SJSA1 (cell line): ENCODE results near the gene CALM1. TPM values are rescaled to one million over a fixed set of nuclear protein-coding genes. Genes with fewer than 3 reads are reported as not detected.

ENCODE experiments used
- DNase-seq, 2 experiments: peaks; one replicate each; pipeline ENCODE4 v3.0.0-alpha.2; 2015 to 2020; ENCODE audit warnings: low spot score in 2 of 2, low read depth in 1 of 2
- H3K27ac ChIP-seq: fragments of 250-450 bp; sonication (Bioruptor Pico); 2 replicates; pipeline ENCODE4 v1.5.1; 2020; ENCODE audit warnings: mild to moderate bottlenecking, moderate library complexity
- H3K27me3 ChIP-seq: fragments of 250-450 bp; sonication (Bioruptor Pico); replicated peaks from 2 replicates; pipeline ENCODE4 v1.5.1; 2020; ENCODE audit warnings: mild to moderate bottlenecking, moderate library complexity
- H3K36me3 ChIP-seq: fragments of 250-450 bp; sonication (Bioruptor Pico); 2 replicates; pipeline ENCODE4 v1.5.1; 2020; ENCODE audit warnings: mild to moderate bottlenecking
- H3K4me1 ChIP-seq: fragments of 250-450 bp; sonication (Bioruptor Pico); replicated peaks from 2 replicates; pipeline ENCODE4 v1.6.1; 2021; ENCODE audit warnings: mild to moderate bottlenecking
- H3K4me3 ChIP-seq: fragments of 250-450 bp; sonication (Bioruptor Pico); 2 replicates; pipeline ENCODE4 v1.5.1; 2020; ENCODE audit warnings: mild to moderate bottlenecking
- H3K9me3 ChIP-seq: fragments of 250-450 bp; sonication (Bioruptor Pico); replicated peaks from 2 replicates; pipeline ENCODE4 v1.5.1; 2020; ENCODE audit warnings: mild to moderate bottlenecking
- total RNA-seq: library from RNA; depleted of rRNA; stranded (reverse); fragments of >200 nt; shearing (Covaris generic); gene quantifications from 2 replicates; pipeline ENCODE4 v1.2.3, GENCODE V29; 2014

CALM1 gene
- total RNA-seq, 1 experiment from 2014 or later: 392 TPM

DNA sequence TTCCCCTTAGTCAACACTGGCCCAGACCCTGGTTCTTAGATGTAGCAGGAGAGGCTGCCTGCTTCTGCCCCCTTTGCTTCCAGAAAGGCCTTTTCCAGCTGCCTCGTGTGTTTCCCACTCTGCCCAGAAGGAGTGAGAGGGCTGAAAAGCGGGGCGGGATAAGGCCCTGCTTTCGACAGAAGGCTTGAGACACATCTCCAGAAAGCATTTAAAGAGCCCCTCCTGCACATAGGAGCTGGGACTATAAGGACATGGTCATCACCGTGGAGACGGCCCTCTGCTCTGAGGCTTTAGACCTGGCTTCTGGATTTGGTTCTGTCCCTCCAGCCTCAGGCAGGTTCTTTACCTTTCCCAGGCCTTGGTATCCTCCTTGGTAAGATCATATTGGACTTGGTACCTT, 11.9 kb downstream of the CALM1 start:
- Histone ChIP-seq H3K4me1 (peaks cover 16% of the 10 kb centered on the region), H3K27ac (peak overlapping the region; percentile 55), H3K36me3 (peaks cover 42% of the 10 kb centered on the region), H3K27me3 (no peaks in the 10 kb centered on the region), H3K4me3 (no peak overlapping the region), H3K9me3 (no peaks in the 10 kb centered on the region)
- no peak for DNase-seq

DNA sequence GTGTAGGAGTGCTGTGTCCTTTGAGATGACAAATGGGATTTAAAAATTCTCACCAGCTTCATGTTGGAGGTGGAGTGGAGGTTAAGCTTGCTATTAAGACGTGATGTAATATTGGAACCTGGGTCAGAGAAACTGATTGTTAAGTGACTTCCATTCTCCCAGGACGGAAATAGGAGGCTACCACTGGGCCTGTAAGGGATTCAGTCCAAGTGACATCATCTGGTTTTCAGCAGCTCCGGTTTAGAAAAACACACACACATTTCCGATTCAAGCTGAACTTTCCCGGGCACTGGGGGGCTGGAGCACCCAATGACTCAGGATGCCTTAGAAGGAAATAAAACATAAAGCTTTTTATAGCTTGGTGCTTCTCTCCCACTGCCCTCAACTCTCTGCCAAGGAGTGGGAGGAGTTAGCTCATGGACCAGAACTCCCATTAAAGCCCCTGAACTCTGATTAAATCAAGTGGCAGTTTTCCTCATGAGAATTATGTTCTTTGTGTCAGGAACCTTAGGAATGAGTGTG, 12.4 kb downstream of the CALM1 start:
- peaks cover 37% of the 10 kb centered on the region for H3K36me3 ChIP-seq

DNA sequence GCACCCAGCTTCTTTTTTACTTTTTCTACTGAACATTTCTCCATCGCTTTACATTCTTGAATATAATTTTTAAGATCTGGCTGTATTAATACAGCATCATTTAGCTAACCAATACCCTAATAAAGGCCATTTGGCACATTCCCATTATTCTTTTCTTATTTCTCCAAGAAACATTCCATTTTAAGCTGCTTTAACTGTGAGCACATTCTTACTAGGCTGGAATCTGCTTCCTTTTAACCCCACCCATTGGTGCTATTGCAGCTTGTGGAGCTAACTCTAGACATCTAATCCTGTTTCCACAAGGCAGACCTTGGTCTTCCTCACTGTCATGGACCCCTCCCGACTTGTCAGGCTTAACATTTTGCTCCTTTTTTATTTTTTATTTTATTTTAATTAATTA, 15.2 kb downstream of the CALM1 start:
- Histone ChIP-seq H3K4me3 (no peak overlapping the region), H3K9me3 (no peaks in the 10 kb centered on the region), H3K27ac (no peak overlapping the region), H3K4me1 (peaks cover 16% of the 10 kb centered on the region), H3K27me3 (no peaks in the 10 kb centered on the region), H3K36me3 (peaks cover 10% of the 10 kb centered on the region)
- no peak for DNase-seq

More for the DNA sequence above, 12.4 kb downstream of the CALM1 start:
- Histone ChIP-seq H3K27ac (peak overlapping the region; percentile 55), H3K9me3 (no peaks in the 10 kb centered on the region), H3K27me3 (no peaks in the 10 kb centered on the region), H3K4me1 (peaks cover 16% of the 10 kb centered on the region), H3K4me3 (no peak overlapping the region)
- peak; percentile 76 to 85 for DNase-seq

DNA sequence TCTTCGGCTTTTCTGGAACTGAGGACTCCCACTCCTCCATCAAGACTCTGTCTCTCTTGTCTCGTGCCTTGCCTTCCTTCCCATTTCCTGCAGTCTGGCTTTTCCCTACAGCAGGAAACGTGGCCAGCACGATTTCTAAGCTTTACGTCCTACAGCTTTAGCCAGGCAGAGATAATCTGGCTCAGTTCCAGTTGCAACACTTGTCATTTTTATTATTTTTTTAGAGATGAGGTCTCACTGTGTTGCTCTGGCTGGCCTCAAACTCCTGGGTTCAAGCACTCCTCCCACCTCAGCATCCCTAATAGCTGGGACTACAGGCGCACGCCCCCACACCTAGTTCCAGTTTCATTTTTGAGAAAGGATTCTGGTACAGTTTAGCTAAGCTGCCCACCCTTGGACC, 19.9 kb downstream of the CALM1 start:
- no peak for DNase-seq
- H3K9me3 ChIP-seq: no peaks in the 10 kb centered on the region
- no peaks in the 10 kb centered on the region for H3K27me3 ChIP-seq
- no peak overlapping the region for H3K27ac ChIP-seq
- H3K36me3 ChIP-seq: no peaks in the 10 kb centered on the region
- no peak overlapping the region for H3K4me3 ChIP-seq
- peaks cover 6% of the 10 kb centered on the region for H3K4me1 ChIP-seq

DNA sequence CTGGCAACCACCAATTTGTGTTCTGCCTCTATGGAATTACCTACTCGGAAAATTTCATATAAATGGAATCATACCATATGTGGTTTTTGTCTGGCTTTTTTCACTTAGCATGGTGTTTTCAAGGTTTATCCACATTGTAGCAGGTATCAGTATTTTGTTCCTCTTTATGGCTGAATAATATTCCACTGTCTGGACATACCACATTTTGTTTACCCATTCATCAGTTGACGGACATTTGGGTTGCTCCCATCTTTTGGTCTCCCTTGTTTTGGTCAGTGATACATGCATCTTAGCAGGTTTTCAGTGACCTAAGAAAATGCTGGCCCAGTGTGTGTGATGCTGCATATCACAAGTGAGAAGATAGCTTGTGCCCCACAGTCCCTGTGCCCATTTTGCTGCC, 21.2 kb downstream of the CALM1 start:
- no peaks in the 10 kb centered on the region for H3K27me3 ChIP-seq
- H3K27ac ChIP-seq: no peak overlapping the region
- DNase-seq: no peak
- H3K4me3 ChIP-seq: no peak overlapping the region
- no peaks in the 10 kb centered on the region for H3K9me3 ChIP-seq
- no peaks in the 10 kb centered on the region for H3K36me3 ChIP-seq
- peaks cover 6% of the 10 kb centered on the region for H3K4me1 ChIP-seq

DNA sequence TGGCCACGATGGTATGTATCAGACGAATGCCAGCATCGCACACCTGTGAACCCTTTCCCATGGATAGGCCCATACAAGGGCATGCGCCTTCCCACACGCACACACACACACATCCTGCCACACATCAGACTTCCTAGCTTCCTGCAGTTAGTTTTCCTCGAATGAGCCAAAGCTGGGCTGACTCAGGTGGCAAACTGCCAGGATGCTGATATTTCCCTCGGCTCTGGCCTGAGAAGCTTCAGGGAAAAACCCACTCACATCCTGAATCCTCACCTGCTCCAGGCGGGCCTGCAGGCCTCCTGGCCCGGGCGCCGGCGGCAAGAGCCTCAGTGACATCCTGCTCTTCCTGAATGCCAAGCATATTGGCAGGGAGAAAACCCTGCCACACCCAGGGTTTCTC, 22.4 kb downstream of the CALM1 start:
- Histone ChIP-seq H3K4me1 (peaks cover 6% of the 10 kb centered on the region), H3K27me3 (no peaks in the 10 kb centered on the region), H3K36me3 (no peaks in the 10 kb centered on the region), H3K4me3 (no peak overlapping the region), H3K9me3 (no peaks in the 10 kb centered on the region), H3K27ac (no peak overlapping the region)
- DNase-seq: peak; percentile 39 to 73

DNA sequence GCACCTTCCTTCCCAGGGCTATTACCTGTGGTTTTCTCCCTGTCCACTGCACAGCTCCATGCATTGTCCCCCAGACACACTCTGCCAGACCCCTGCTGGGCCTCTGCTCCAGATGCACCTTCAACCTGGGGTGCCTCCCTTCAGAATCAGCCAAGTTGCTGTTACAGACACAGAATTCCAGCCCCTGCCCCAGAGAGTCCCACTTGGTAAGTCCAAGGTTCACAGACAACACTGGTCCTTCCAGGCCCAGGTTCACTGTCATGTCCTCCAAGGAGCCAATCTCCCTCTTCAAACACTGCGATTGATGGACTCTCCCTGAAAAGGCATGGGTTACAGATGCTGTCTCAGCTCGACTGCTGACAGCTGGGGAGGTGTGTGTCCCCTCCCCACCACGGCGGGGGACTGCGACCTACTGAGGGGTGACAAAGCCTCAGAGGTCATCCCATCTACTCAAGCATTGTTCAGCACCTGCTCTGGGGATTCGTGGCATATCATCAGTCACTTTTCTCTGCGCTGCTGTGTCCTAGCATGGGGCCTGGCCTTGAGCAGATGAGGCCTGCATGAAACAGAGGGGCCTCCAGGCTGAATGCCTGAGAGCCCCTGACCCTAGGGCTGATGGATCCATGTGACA, 24.3 kb downstream of the CALM1 start:
- no peak for DNase-seq
- no peaks in the 10 kb centered on the region for H3K9me3 ChIP-seq
- no peak overlapping the region for H3K27ac ChIP-seq
- no peaks in the 10 kb centered on the region for H3K27me3 ChIP-seq
- H3K4me1 ChIP-seq: peaks cover 6% of the 10 kb centered on the region
- no peak overlapping the region for H3K4me3 ChIP-seq
- H3K36me3 ChIP-seq: no peaks in the 10 kb centered on the region

DNA sequence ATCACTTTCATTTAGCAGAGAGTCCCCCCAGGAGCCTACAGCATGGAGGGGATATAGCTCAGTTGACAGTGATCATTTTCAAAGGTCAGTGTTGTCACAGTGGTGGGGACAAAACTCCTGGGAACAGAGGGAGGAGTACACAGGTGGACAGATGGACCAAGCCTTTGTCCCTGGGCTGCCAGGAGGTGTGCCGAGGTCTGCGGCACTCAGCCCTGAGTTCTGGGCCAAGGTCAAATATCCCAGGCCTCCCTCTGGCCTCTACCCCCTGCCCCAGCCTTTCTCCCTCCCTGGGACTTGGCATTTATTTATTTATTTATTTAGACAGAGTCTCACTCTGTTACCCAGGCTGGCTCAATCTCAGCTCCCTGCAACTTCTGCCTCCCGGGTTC, 24.8 kb downstream of the CALM1 start:
- H3K4me3 ChIP-seq: no peak overlapping the region
- peaks cover 6% of the 10 kb centered on the region for H3K4me1 ChIP-seq
- no peak overlapping the region for H3K27ac ChIP-seq
- H3K9me3 ChIP-seq: no peaks in the 10 kb centered on the region
- H3K36me3 ChIP-seq: no peaks in the 10 kb centered on the region
- DNase-seq: no peak
- no peaks in the 10 kb centered on the region for H3K27me3 ChIP-seq

DNA sequence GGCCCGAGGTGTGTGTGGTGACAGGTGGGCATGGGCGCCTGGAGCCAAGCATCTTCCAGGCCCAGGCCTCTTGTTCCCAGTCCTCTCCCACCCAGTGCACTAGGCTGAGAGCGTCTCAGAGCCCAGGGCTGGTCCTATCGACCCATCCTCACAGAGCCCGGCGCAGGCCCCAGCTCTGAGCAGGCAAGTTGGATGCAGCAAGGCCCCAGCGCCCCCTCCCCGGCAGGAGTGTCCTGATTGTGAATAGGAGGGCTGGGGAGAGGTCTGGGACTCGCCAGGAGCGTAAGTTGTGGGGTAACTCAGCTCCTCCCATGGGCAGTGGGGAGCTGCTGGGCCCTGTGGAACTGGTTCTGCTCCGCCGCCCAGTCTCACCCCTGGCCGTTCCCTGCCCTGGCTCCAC, 26.3 kb downstream of the CALM1 start:
- H3K27ac ChIP-seq: no peak overlapping the region
- no peak overlapping the region for H3K4me3 ChIP-seq
- no peaks in the 10 kb centered on the region for H3K27me3 ChIP-seq
- no peak for DNase-seq
- no peaks in the 10 kb centered on the region for H3K9me3 ChIP-seq
- peaks cover 6% of the 10 kb centered on the region for H3K4me1 ChIP-seq
- H3K36me3 ChIP-seq: no peaks in the 10 kb centered on the region

DNA sequence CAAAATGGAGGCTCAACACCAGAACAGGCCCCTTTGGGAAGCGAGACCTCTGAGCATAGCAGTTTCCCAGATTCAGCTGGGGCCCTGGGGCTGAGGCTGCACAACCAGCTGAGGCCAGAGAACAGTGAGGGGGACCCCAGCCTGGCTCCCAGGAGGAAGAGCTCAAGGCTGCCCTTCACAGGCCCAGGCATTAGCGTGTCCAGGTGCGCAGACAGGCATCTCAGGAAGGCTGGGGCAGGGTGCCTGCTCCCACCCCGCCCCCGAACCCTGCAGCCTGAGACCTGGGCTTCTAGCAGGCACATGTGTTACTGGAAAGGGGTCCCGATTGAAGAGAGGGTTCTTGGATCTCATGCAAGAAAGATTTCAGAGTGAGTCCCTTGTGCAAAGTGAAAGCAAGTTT, 27.2 kb downstream of the CALM1 start:
- Histone ChIP-seq H3K27ac (no peak overlapping the region), H3K9me3 (no peaks in the 10 kb centered on the region), H3K4me1 (peaks cover 4% of the 10 kb centered on the region), H3K4me3 (no peak overlapping the region), H3K27me3 (no peaks in the 10 kb centered on the region), H3K36me3 (no peaks in the 10 kb centered on the region)
- no peak for DNase-seq

DNA sequence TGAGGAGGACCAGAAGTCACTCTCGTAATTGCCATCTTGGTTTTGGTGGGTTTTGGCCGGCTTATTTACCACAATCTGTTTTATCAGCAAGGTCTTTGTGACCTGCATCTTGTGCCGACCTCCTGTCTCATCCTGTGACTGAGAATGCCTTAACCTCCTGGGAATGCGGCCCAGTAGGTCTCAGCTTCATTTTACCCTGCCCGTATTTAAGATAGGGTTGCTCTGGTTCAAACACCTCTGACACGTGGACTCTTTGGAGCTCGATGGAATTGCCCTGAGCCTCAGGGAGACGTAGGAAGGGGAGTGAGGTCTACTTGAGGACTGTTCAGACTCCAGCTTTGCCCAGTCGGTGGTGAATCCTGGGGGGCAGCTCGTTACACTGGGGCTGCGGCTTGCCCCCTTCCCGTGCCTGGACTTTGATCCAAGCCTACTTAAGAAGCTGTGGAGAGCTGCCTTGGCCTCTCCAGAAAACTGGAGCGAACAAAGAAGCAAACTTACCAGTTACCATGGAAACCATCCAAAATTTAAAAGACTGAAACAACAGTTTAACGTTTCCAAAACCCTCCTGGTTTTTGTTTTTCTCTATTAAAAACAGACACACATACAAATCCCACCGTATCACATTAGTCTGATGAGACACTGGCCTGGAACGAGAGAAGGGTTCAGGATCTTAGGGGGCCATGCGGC, 28.0 kb downstream of the CALM1 start:
- no peak for DNase-seq
- no peaks in the 10 kb centered on the region for H3K27me3 ChIP-seq
- no peak overlapping the region for H3K4me3 ChIP-seq
- H3K4me1 ChIP-seq: no peaks in the 10 kb centered on the region
- H3K9me3 ChIP-seq: no peaks in the 10 kb centered on the region
- H3K36me3 ChIP-seq: no peaks in the 10 kb centered on the region
- no peak overlapping the region for H3K27ac ChIP-seq

DNA sequence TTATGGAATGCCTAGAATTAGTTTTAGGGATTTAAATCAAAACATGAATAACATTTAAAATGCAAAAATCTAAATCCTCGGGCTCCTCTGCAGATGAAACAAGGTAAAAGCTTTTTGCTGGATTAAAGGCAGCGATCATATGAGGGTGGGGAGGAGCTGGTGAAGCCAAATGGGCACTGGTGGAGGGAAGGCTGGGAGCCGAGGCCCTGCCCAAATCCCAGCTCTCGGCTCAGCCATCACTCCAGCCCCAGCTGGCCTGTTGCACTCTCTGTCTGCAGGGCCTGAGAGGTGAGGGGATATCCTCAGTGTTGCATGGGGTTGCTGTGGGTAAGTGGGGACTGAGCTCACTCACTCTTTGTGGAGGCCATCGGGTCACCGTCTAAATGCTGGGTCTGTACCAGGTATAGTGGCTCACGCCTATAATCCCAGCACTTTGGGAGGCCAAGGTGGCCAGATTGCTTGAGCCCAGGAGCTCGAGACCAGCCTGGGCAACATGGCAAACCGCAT, 28.6 kb downstream of the CALM1 start:
- H3K27ac ChIP-seq: no peak overlapping the region
- H3K36me3 ChIP-seq: no peaks in the 10 kb centered on the region
- no peaks in the 10 kb centered on the region for H3K27me3 ChIP-seq
- no peak for DNase-seq
- H3K4me1 ChIP-seq: no peaks in the 10 kb centered on the region
- no peaks in the 10 kb centered on the region for H3K9me3 ChIP-seq
- no peak overlapping the region for H3K4me3 ChIP-seq

DNA sequence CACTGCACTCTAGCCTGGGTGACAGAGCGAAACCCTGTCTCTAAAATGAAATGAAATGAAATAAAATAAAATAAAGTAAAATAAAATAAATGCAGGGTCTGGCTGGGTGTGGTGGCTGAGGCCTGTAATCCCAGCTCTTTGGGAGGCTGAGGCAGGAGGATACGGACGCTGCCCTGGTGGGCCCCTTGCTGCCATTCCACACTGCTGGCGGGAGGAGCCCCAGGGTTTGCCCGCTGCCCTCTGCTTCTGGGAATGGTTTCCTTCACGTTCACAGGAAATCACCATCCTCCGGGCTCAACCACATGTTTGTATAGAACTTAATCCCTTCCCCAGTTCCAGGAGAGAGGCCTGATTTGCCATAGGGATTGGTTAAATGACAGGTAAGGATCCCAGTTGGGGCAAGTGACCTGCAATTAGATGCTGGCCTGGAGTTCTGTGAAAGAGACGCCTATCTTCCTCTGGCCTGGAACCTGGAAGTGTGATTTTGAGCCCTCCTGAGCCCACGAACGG, 29.3 kb downstream of the CALM1 start:
- H3K27me3 ChIP-seq: no peaks in the 10 kb centered on the region
- no peak overlapping the region for H3K27ac ChIP-seq
- H3K9me3 ChIP-seq: no peaks in the 10 kb centered on the region
- no peaks in the 10 kb centered on the region for H3K36me3 ChIP-seq
- no peaks in the 10 kb centered on the region for H3K4me1 ChIP-seq
- DNase-seq: no peak
- H3K4me3 ChIP-seq: no peak overlapping the region

DNA sequence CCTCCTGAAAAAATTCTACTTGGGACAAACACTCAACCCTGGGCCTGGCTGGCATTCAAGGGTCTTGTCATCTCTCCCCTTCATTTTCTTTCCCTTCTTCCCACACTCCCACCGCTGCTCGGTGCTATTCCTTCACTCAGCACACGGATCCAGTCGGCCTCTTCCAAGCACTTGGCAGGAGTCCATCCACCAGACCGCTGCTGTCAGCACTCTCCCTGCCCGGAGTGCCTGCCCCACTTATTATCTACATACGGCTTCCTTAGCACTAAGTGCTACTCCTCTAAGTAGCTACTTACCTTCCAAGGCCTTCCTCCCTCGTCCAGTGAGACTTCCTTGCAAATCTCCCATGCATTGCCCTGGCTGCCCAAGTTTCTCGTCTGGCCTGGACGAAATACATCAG, 29.8 kb downstream of the CALM1 start:
- Histone ChIP-seq H3K36me3 (no peaks in the 10 kb centered on the region), H3K9me3 (no peaks in the 10 kb centered on the region), H3K4me1 (no peaks in the 10 kb centered on the region), H3K27me3 (no peaks in the 10 kb centered on the region), H3K4me3 (no peak overlapping the region), H3K27ac (no peak overlapping the region)
- DNase-seq: no peak
